ENCODE results near the gene LGALS9C. TPM values are rescaled to one million over a fixed set of nuclear protein-coding genes. Genes with fewer than 3 reads are reported as not detected.

LGALS9C gene

Small RNA genes within 50 kb of the gene (small RNA-seq; reads per million reads assigned to genes)
- gene AL353997.1 (not detected), gene AL353997.4 (not detected)

Data from skeletal muscle satellite cell (primary cell).